Keratinocyte (primary cell): Measurements from ENCODE around the gene MAP1LC3B.

ENCODE experiments used
- EZH2 ChIP-seq: IDR thresholded peaks from one replicate; pipeline ENCODE4 v1.6.1; 2012; ENCODE audit warnings: inconsistent platforms, mild to moderate bottlenecking, low read length, moderate library complexity
- TF ChIP-seq, protein P1 (sequence below), 3 experiments: IDR thresholded peaks in 1 of 3; conservative IDR thresholded peaks in 1 of 3; optimal IDR thresholded peaks in 1 of 3; 2 replicates in 2 of 3; 3 replicates in 1 of 3; pipeline versions ENCODE3 to v1.5.1; 2011; ENCODE audit warnings: low read length in 3 of 3, mild to moderate bottlenecking in 3 of 3, moderate library complexity in 2 of 3, control low read depth in 1 of 3, inconsistent platforms in 1 of 3; ENCODE audit not compliant: insufficient read depth in 2 of 3; ENCODE audit errors: extremely low read depth in 1 of 3

DNA sequence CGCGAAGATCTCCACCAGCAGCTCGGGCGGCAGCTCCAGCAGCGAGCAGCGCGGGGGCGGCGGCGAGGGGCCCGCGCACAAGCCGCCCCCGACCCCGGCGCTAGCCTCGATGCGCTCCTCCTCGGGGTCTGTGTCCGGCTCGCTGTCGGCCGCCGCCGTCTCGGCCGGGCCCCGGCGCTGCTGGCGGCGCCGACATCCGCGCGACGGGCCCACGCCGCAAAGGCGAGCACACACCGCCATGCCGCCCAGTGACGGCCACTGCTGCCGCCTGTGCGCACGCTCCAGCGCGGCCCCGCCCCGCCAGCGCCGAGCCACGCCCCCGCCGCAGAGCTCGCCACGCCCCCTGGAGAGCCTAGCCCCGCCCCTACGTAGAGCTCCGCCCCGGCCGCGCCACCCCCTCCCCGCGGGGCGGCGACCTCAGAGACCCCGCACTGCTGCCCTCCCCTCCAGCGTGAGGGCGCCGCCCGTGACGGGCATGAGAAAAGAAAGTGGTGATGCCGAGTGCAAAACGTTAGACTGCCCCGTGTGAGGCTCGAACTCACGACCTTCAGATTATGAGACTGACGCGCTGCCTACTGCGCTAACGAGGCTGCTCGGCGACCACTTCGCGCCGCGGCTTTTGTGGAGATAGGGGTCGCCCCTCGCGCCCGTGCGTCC is 8.5 kb upstream of the MAP1LC3B start, which contains the start of gene FBXO31:
- TF ChIP-seq, protein P1, sequence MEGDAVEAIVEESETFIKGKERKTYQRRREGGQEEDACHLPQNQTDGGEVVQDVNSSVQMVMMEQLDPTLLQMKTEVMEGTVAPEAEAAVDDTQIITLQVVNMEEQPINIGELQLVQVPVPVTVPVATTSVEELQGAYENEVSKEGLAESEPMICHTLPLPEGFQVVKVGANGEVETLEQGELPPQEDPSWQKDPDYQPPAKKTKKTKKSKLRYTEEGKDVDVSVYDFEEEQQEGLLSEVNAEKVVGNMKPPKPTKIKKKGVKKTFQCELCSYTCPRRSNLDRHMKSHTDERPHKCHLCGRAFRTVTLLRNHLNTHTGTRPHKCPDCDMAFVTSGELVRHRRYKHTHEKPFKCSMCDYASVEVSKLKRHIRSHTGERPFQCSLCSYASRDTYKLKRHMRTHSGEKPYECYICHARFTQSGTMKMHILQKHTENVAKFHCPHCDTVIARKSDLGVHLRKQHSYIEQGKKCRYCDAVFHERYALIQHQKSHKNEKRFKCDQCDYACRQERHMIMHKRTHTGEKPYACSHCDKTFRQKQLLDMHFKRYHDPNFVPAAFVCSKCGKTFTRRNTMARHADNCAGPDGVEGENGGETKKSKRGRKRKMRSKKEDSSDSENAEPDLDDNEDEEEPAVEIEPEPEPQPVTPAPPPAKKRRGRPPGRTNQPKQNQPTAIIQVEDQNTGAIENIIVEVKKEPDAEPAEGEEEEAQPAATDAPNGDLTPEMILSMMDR (optimal IDR thresholded peaks at IDR 0.05 in 1 of 3, IDR thresholded peaks at IDR 0.05 in 1 of 3, conservative IDR thresholded peaks at IDR 0.05 in 1 of 3; ENCODE audit: extremely low read depth in 1 of 3, insufficient read depth in 2 of 3, low read length in 3 of 3) = no peak
- TF ChIP-seq EZH2 = no peak
